Effector memory CD8-positive, alpha-beta T cell (primary cell): Measurements from ENCODE around the gene NME4.
"Not testable (repeated sequence)": the region's sequence is repeated elsewhere in the genome, so short reads cannot be mapped to it uniquely, and the experiment has no call there.

Source experiments
- ATAC-seq: fragments of 150-1000 bp; cut with Tn5 transposase; replicated peaks from 2 replicates; pipeline ENCODE4 v1.10.0; 2021; ENCODE audit warnings: mild to moderate bottlenecking, moderate library complexity
- DNase-seq, 3 experiments: peaks; one replicate each; pipeline ENCODE4 v3.0.0; 2021
- H3K27ac Mint-ChIP-seq, 2 donors: one replicate each; pipeline ENCODE4 v1.8.0; 2022; ENCODE audit warnings: mild to moderate bottlenecking in 2 of 2, mixed read lengths in 2 of 2, moderate library complexity in 2 of 2
- H3K27me3 Mint-ChIP-seq, 2 donors: one replicate each; pipeline ENCODE4 v1.8.0; 2022; ENCODE audit warnings: mixed read lengths in 2 of 2
- H3K36me3 Mint-ChIP-seq: one replicate; pipeline ENCODE4 v1.8.0; 2022; ENCODE audit warnings: mild to moderate bottlenecking, moderate library complexity, mixed read lengths; ENCODE audit not compliant: insufficient read depth
- H3K4me1 Mint-ChIP-seq, 2 donors: one replicate each; pipeline ENCODE4 v1.8.0; 2022; ENCODE audit warnings: low read depth in 2 of 2, mixed read lengths in 2 of 2
- H3K4me3 Mint-ChIP-seq, 2 donors: one replicate each; pipeline ENCODE4 v1.8.0; 2022; ENCODE audit warnings: mild to moderate bottlenecking in 2 of 2, mixed read lengths in 2 of 2, moderate library complexity in 2 of 2
- H3K9me3 Mint-ChIP-seq, 2 donors: one replicate each; pipeline ENCODE4 v1.8.0; 2022; ENCODE audit warnings: mixed read lengths in 2 of 2

NME4 gene

GRCh38 chr16:375927-376816 lies 20.8 kb upstream of the NME4 start:
- no peak for DNase-seq
- H3K27me3 Mint-ChIP-seq = no peaks in the 10 kb centered on the region
- H3K4me3 Mint-ChIP-seq = no peak overlapping the region
- no peaks in the 10 kb centered on the region for H3K9me3 Mint-ChIP-seq
- no peak for ATAC-seq
- no peak overlapping the region for H3K27ac Mint-ChIP-seq
- H3K36me3 Mint-ChIP-seq = peaks cover 10% of the 10 kb centered on the region
- peaks cover 7 to 12% of the 10 kb centered on the region in 2 donors for H3K4me1 Mint-ChIP-seq

DNA sequence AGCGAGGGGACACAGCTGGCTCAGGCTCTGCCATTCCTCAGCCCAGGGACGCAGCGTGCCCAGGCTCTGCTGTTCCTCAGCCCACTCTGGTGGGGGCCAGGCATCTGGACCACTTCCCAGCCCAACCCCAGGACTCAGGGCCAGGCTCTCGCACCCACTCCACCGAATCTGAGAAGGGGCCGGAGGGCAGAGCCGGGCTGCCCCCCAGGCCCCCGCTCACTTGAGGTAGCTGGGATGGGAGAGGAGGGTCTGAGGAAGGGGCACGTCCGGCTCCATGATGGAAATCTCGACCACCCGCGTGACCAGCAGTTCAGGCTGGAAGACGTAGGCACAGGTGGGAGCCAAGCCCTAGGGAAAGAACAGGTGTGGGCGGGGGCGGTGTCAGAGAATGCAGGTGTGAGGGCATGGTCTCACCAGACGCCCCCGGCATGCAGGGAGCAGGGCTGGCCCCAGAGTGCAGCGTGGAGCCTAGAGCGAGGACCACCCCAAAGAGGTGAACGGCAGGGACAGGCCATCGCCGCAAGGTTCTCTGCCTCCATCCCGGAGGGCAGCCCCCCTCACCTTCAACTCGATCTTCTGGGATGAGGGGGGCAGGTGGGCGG lies 20.1 kb upstream of the NME4 start:
- Mint-ChIP-seq H3K9me3 (no peaks in the 10 kb centered on the region), H3K4me1 (peaks cover 7 to 12% of the 10 kb centered on the region in 2 donors), H3K27ac (no peak overlapping the region), H3K36me3 (peaks cover 7% of the 10 kb centered on the region), H3K4me3 (no peak overlapping the region), H3K27me3 (no peaks in the 10 kb centered on the region)
- no peak for ATAC-seq
- DNase-seq = no peak

DNA sequence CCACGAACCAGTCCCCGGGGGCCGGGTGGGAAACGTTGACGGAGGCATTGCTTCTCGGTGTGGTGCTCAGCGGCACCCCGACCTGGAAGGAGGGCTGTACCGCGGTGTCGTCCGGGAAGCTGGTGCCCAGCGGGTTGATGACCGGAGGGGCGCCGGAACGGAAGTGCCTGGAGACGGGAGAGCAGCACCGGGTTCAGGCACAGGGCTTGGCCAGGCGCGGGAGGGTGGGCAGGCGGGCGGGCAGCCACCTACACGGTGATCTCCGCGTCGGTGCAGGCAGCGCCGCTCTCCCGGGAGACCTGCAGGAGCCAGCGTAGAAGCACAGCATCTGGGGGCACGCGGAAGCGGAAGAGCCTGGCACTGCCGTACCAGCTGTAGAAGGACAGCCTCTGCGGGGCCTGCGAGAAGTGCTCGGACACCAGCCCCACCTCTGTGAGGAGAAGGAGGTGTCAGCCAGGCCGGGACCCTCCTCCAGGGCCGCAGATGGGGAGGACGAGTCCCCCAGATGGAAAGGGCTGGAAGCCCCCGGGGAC lies 19.5 kb upstream of the NME4 start:
- Mint-ChIP-seq H3K9me3 (no peaks in the 10 kb centered on the region), H3K27ac (no peak overlapping the region), H3K27me3 (no peaks in the 10 kb centered on the region), H3K36me3 (peaks cover 5% of the 10 kb centered on the region), H3K4me1 (peaks cover 10 to 14% of the 10 kb centered on the region in 2 donors), H3K4me3 (no peak overlapping the region)
- ATAC-seq = no peak
- no peak for DNase-seq

- H3K4me3 Mint-ChIP-seq, H3K27me3 Mint-ChIP-seq, ATAC-seq, H3K36me3 Mint-ChIP-seq, H3K27ac Mint-ChIP-seq, H3K9me3 Mint-ChIP-seq, DNase-seq: not testable (repeated sequence)
- peaks cover 16% of the 10 kb centered on the region in 2 donors for H3K4me1 Mint-ChIP-seq
These were observed 18.7 kb upstream of the NME4 start for GRCh38 chr16:378113-378820.

- Mint-ChIP-seq H3K27ac (no peak overlapping the region), H3K9me3 (no peaks in the 10 kb centered on the region), H3K4me1 (peaks cover 19 to 20% of the 10 kb centered on the region in 2 donors), H3K36me3 (peaks cover 8% of the 10 kb centered on the region), H3K4me3 (no peak overlapping the region), H3K27me3 (no peaks in the 10 kb centered on the region)
- DNase-seq (no peak), ATAC-seq (no peak)
These were observed 18.2 kb upstream of the NME4 start for GRCh38 chr16:378821-379182.

- H3K9me3 Mint-ChIP-seq = no peaks in the 10 kb centered on the region
- H3K4me3 Mint-ChIP-seq = peak overlapping the region; percentile 62 to 70
- DNase-seq (no peak), ATAC-seq (no peak)
- peaks cover 8% of the 10 kb centered on the region for H3K36me3 Mint-ChIP-seq
- no peaks in the 10 kb centered on the region for H3K27me3 Mint-ChIP-seq
- peaks cover 19 to 20% of the 10 kb centered on the region in 2 donors for H3K4me1 Mint-ChIP-seq
- peak overlapping the region in 1 of 2 donors; percentile 83 for H3K27ac Mint-ChIP-seq
These were observed 17.6 kb upstream of the NME4 start for GRCh38 chr16:379183-379960.

- DNase-seq (no peak), ATAC-seq (no peak)
- H3K36me3 Mint-ChIP-seq = peaks cover 8% of the 10 kb centered on the region
- no peaks in the 10 kb centered on the region for H3K27me3 Mint-ChIP-seq
- H3K27ac Mint-ChIP-seq = peak overlapping the region; percentile 12 to 83
- no peaks in the 10 kb centered on the region for H3K9me3 Mint-ChIP-seq
- H3K4me1 Mint-ChIP-seq = peaks cover 19 to 20% of the 10 kb centered on the region in 2 donors
- peak overlapping the region; percentile 62 to 70 for H3K4me3 Mint-ChIP-seq
These were observed 16.8 kb upstream of the NME4 start for GRCh38 chr16:379961-380761.

DNA sequence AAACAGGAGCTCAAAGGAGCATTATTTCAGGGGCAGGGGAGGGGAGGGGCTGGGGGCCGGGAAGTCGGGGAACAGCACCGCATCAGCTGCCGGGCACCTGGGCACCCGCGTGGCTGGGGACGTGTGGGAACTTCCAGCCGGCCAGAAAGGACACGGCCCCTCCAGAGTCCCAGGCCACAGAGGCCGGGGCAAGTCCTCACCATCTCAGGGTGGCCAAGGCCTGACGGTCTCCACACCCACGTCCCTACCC lies 16.3 kb upstream of the NME4 start:
- Mint-ChIP-seq H3K36me3 (peaks cover 8% of the 10 kb centered on the region), H3K27me3 (no peaks in the 10 kb centered on the region), H3K27ac (peak overlapping the region in 1 of 2 donors; percentile 12), H3K4me1 (peaks cover 19 to 20% of the 10 kb centered on the region in 2 donors), H3K9me3 (no peaks in the 10 kb centered on the region), H3K4me3 (peak overlapping the region; percentile 62 to 70)
- DNase-seq (no peak), ATAC-seq (no peak)

DNA sequence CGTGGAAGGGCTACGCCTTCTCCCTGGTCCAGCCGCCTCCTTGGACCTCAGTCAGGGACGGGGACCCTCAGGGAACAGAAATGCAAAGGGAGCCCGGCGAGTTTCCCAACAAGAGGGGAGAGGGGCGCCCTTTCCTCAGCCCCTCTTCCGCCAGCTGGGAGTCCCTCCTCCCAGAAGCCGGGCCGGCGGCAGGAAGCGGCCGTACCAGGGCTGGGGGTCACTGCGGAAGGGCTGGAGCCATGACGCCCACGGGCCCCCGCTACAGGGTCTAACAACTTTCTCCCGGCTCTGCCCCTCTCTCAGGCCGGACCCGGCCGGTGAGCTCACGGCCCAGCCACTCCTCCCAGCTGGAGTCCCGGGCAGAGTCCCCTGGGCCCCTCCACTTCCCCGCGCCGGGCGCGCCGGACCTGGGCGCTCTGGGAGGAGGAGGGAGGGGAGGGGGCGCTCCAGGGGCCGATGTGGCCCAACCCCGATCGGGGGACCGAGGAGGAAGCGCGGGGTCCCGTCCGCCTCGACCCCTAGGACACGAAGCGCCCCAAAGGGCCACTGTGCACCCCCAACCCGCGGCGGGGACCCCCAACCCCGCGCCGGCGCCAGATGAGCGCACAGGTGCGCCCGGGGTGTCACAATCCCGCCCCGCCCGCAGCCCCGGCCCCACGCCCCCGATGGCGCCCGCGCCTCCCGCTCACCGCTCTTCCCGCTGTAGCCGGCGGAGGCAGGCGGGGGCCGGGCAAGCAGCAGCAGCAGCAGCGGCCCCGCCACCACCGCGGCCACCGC lies 15.8 kb upstream of the NME4 start:
- DNase-seq (peak in 1 of 3 experiments; percentile 24), ATAC-seq (peak; percentile 50)
- H3K27me3 Mint-ChIP-seq = no peaks in the 10 kb centered on the region
- no peak overlapping the region for H3K27ac Mint-ChIP-seq
- peak overlapping the region; percentile 62 to 70 for H3K4me3 Mint-ChIP-seq
- peaks cover 19 to 20% of the 10 kb centered on the region in 2 donors for H3K4me1 Mint-ChIP-seq
- no peaks in the 10 kb centered on the region for H3K9me3 Mint-ChIP-seq
- peaks cover 8% of the 10 kb centered on the region for H3K36me3 Mint-ChIP-seq

GRCh38 chr16:381789-382717 lies 14.9 kb upstream of the NME4 start, which contains the start of gene PGAP6:
PGAP6 (minus strand) TSS chr16:381978; CDS start chr16:381821, 157 bp downstream.
- ATAC-seq (peak; percentile 65), DNase-seq (peak in 2 of 3 experiments; percentile 41 to 55)
- Mint-ChIP-seq H3K4me1 (peaks cover 20 to 22% of the 10 kb centered on the region in 2 donors), H3K9me3 (no peaks in the 10 kb centered on the region), H3K27ac (peak within 1 kb of the TSS in 1 of 2 donors; percentile 3), H3K4me3 (peak within 1 kb of the TSS; percentile 75 to 76), H3K36me3 (peaks cover 6% of the 10 kb centered on the region), H3K27me3 (no peaks in the 10 kb centered on the region)
